Fibroblast of peridontal ligament (primary cell): ENCODE data around the gene VAV2.

Experiments used
- DNase-seq: peaks from one replicate; pipeline ENCODE4 v3.0.0-alpha.2; 2010; ENCODE audit errors: extremely low read depth

The VAV2 gene

GRCh38 chr9:133796562-133796961 is 195.6 kb downstream of the VAV2 start:
- DNase-seq = no peak

- no peak for DNase-seq
Measured at GRCh38 chr9:133795049-133795448, 197.1 kb downstream of the VAV2 start.

- no peak for DNase-seq
Measured at GRCh38 chr9:133794016-133794760, 197.9 kb downstream of the VAV2 start.

GRCh38 chr9:133793471-133793870 is 198.7 kb downstream of the VAV2 start:
- DNase-seq = no peak

GRCh38 chr9:133792721-133793470 is 199.2 kb downstream of the VAV2 start:
- peak; percentile 67 for DNase-seq

- no peak for DNase-seq
Measured at GRCh38 chr9:133791735-133792649, 200.1 kb downstream of the VAV2 start.

- no peak for DNase-seq
Measured at GRCh38 chr9:133791069-133791468, 201.1 kb downstream of the VAV2 start.

GRCh38 chr9:133789778-133790177 is 202.3 kb downstream of the VAV2 start:
- no peak for DNase-seq

- no peak for DNase-seq
Measured at GRCh38 chr9:133788819-133789717, 203.1 kb downstream of the VAV2 start.

GRCh38 chr9:133788045-133788818 is 203.9 kb downstream of the VAV2 start:
- no peak for DNase-seq

- DNase-seq = no peak
Measured at GRCh38 chr9:133787754-133788025, 204.4 kb downstream of the VAV2 start.

GRCh38 chr9:133786907-133787753 is 205.0 kb downstream of the VAV2 start:
- no peak for DNase-seq

- DNase-seq = no peak
Measured at GRCh38 chr9:133786371-133786753, 205.8 kb downstream of the VAV2 start.

- no peak for DNase-seq
Measured at GRCh38 chr9:133785753-133786370, 206.3 kb downstream of the VAV2 start.

- DNase-seq = no peak
Measured at GRCh38 chr9:133784731-133785561, 207.2 kb downstream of the VAV2 start.

GRCh38 chr9:133783331-133783731 is 208.8 kb downstream of the VAV2 start:
- no peak for DNase-seq

- peak; percentile 72 for DNase-seq
Measured at GRCh38 chr9:133782157-133783130, 209.7 kb downstream of the VAV2 start.
